ENCODE measurements around the gene PLEKHA5.
"Not testable (repeated sequence)": the region's sequence is repeated elsewhere in the genome, so short reads cannot be mapped to it uniquely, and the experiment has no call there.

The PLEKHA5 gene

DNA sequence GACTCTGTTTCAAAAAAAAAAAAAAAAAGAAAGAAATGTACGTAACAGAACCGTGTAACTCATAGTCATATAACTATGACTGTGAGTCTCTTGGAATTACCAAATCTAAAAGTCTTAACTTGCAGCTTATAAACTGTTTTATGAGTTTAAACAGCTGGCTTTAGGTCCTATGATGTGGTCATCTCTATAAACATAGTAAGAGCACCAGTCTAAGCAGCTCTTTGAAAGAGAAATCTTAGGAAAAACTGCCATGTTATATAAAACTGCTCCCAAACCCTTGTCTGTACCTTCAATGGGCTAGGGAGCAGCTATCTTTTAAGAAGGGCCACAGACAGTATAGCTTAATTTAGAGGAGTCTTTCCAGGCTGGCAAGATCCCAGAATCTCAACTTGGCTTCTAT, 194.3 kb downstream of the PLEKHA5 start:
- DNase-seq (ENCODE audit: low read depth, low spot score) = no peak
- TF ChIP-seq, protein P1, sequence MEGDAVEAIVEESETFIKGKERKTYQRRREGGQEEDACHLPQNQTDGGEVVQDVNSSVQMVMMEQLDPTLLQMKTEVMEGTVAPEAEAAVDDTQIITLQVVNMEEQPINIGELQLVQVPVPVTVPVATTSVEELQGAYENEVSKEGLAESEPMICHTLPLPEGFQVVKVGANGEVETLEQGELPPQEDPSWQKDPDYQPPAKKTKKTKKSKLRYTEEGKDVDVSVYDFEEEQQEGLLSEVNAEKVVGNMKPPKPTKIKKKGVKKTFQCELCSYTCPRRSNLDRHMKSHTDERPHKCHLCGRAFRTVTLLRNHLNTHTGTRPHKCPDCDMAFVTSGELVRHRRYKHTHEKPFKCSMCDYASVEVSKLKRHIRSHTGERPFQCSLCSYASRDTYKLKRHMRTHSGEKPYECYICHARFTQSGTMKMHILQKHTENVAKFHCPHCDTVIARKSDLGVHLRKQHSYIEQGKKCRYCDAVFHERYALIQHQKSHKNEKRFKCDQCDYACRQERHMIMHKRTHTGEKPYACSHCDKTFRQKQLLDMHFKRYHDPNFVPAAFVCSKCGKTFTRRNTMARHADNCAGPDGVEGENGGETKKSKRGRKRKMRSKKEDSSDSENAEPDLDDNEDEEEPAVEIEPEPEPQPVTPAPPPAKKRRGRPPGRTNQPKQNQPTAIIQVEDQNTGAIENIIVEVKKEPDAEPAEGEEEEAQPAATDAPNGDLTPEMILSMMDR (IDR thresholded peaks at IDR 0.05; ENCODE audit: insufficient read depth, low read length, missing control alignments) = no peak
- CTCF ChIA-PET = no interaction called here
- POLR2A ChIA-PET = no interaction called here
- H3K4me3 ChIP-seq (ENCODE audit: low read depth, low read length) = no peak overlapping the region

DNA sequence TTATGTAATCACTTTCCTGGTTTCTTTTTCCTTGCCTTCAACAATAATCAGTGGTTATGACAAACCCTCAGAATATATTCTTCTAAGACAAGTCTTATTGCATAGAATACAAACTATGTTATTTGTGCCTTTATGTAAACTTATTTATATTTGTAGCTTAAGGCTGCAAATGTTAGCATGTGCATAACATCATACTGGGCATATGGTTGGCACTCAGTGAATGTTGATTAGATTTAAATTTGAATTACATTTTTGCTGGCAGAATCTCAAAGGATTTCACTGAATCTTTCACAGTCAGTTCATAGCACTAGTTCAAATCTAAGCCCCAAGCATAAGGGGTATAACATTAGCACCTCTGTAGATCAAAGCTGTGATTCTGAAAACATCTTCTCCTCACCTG, 196.6 kb downstream of the PLEKHA5 start:
- POLR2A ChIA-PET = no interaction called here
- TF ChIP-seq, protein P1 (IDR thresholded peaks at IDR 0.05; ENCODE audit: insufficient read depth, low read length, missing control alignments) = no peak

DNA sequence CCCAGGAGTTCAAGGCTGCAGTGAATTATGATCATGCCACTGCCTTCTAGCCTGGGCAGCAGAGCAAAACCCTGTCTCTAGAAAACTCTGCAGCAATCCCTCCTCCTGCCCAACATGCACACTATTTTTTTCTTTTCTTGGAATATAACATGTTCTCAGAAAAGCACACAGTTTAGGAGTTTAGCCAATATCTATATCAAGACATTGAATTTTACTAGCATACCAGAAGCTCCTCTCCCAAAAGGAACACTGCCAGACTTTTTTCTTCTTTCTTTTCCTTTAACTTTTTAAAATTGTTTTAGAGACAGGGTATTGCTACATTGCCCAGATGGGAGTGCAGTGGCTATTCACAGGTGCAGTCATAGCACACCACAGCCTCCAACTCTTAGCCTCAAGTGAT, 202.7 kb downstream of the PLEKHA5 start:
- DNase-seq (ENCODE audit: low read depth, low spot score) = no peak
- TF ChIP-seq, protein P1 (IDR thresholded peaks at IDR 0.05; ENCODE audit: insufficient read depth, low read length, missing control alignments) = no peak
- ChIA-PET POLR2A (no interaction called here), CTCF (no interaction called here)
- H3K4me3 ChIP-seq (ENCODE audit: low read depth, low read length) = no peak overlapping the region

More for the DNA sequence above, 196.6 kb downstream of the PLEKHA5 start:
- CTCF ChIA-PET = no interaction called here
- DNase-seq (ENCODE audit: low read depth, low spot score) = no peak
- H3K4me3 ChIP-seq (ENCODE audit: low read depth, low read length) = no peak overlapping the region

DNA sequence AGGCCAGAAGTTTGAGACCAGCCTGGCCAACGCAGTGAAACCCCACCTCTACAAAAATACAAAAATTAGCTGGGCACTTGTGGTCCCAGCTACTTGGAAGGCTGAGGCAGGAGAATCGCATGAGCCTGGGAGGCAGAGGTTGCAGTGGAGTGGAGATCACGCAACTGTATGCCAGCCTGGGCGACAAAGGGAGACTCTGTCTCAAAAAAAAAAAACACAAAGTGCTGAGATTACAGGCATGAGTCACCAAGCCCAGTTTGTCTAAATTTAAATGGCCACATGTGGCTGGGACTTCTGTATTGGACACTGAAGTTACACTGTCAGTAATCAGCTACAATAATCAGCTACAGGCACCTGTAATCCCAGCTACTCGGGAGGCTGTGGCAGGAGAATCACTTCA, 208.9 kb downstream of the PLEKHA5 start:
- CTCF ChIA-PET = interaction anchor here (0.7 kb wide), 3 partner anchors 12 to 152 kb away, joined by 3 to 4 read pairs (median 3); no protein-coding TSS in a partner anchor
- no peak for DNase-seq (ENCODE audit: low read depth, low spot score)
- H3K4me3 ChIP-seq (ENCODE audit: low read depth, low read length) = no peak overlapping the region
- TF ChIP-seq, protein P1 (IDR thresholded peaks at IDR 0.05; ENCODE audit: insufficient read depth, low read length, missing control alignments) = no peak
- POLR2A ChIA-PET = no interaction called here

DNA sequence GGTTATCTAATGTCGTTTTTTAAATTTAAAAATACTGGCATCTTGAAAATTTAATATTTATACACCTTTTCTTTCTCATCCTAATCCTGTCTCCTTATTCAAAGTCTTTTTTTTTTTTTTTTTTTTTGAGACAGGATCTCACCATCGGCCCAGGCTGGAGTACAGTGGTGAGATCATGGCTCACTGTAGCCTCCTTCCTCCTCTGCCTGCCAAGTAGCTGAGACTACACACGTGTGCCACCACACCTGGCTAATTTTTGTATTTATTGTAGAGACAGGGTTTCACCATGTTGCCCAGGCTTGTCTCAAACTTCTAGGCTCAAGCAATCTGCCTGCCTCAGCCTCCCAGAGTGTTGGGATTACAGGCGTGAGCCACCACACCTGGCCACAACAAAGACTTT, 221.3 kb downstream of the PLEKHA5 start:
- POLR2A ChIA-PET; DNase-seq (ENCODE audit: low read depth, low spot score); H3K4me3 ChIP-seq (ENCODE audit: low read depth, low read length): not testable (repeated sequence)
- CTCF ChIA-PET = interaction anchor here (0.9 to 1.1 kb wide), 2 partner anchors 8 to 20 kb away, joined by 3 read pairs; no protein-coding TSS in a partner anchor

DNA sequence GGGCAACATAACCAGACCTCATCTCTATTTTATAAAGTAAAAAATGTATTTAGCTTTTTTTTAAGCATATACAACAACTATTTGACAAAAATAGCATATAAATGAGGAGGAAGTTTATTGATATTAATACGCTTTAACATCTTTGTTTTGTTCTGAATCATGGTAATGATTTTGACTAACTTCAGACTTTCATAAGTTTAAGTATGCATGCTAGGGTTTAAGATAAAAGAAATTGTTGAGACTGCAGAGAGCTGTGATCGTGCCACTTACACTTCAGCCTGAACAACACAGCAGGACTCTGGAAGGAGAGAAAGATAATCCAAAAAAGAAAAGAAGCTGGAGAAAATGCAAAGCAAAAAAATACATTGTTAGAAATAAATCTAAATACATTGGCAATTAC, 221.8 kb downstream of the PLEKHA5 start:
- no peak for DNase-seq (ENCODE audit: low read depth, low spot score)
- ChIA-PET CTCF (interaction anchor here (0.9 to 1.1 kb wide), 2 partner anchors 9 to 19 kb away, joined by 3 read pairs; no protein-coding TSS in a partner anchor), POLR2A (no interaction called here)
- TF ChIP-seq, protein P1 (IDR thresholded peaks at IDR 0.05; ENCODE audit: insufficient read depth, low read length, missing control alignments) = no peak
- H3K4me3 ChIP-seq (ENCODE audit: low read depth, low read length) = no peak overlapping the region

DNA sequence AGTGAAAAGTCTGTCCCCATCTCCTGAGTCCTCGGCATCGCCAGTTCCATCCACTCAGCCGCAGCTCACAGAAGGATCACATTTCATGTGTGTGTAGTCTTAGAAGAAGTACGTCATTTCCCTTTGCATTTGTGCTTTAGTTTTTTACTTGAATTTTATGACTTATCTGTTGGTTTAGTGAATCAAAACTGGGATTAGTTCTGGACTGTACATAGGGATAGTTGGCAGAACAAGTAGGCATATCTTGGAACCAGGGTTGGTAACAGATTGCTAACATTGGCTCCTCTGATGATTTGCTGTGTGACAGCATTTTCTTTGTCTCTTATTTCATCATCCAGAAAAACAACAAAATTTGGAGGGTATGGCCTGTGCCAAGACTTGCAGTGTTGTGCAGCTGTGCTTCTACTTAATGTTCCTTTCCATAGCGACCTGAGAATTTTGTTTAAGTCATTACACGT, 240.2 kb downstream of the PLEKHA5 start:
- no peak overlapping the region for H3K4me3 ChIP-seq (ENCODE audit: low read depth, low read length)
- no peak for DNase-seq (ENCODE audit: low read depth, low spot score)
- TF ChIP-seq, protein P1 (IDR thresholded peaks at IDR 0.05; ENCODE audit: insufficient read depth, low read length, missing control alignments) = no peak
- CTCF ChIA-PET = no interaction called here
- POLR2A ChIA-PET = no interaction called here
